ENCODE results near the gene CARD19.

CARD19 gene

GRCh38 chr9:93133681-93134014, 37.6 kb downstream of the CARD19 start (continued):
- TF ChIP-seq, protein P1, sequence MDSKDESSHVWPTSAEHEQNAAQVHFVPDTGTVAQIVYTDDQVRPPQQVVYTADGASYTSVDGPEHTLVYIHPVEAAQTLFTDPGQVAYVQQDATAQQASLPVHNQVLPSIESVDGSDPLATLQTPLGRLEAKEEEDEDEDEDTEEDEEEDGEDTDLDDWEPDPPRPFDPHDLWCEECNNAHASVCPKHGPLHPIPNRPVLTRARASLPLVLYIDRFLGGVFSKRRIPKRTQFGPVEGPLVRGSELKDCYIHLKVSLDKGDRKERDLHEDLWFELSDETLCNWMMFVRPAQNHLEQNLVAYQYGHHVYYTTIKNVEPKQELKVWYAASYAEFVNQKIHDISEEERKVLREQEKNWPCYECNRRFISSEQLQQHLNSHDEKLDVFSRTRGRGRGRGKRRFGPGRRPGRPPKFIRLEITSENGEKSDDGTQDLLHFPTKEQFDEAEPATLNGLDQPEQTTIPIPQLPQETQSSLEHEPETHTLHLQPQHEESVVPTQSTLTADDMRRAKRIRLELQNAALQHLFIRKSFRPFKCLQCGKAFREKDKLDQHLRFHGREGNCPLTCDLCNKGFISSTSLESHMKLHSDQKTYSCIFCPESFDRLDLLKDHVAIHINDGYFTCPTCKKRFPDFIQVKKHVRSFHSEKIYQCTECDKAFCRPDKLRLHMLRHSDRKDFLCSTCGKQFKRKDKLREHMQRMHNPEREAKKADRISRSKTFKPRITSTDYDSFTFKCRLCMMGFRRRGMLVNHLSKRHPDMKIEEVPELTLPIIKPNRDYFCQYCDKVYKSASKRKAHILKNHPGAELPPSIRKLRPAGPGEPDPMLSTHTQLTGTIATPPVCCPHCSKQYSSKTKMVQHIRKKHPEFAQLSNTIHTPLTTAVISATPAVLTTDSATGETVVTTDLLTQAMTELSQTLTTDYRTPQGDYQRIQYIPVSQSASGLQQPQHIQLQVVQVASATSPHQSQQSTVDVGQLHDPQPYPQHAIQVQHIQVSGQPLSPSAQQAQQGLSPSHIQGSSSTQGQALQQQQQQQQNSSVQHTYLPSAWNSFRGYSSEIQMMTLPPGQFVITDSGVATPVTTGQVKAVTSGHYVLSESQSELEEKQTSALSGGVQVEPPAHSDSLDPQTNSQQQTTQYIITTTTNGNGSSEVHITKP (tag by site-specific recombination; IDR thresholded peaks at IDR 0.05), result peak; percentile 15; the same call in 1 of the 2 replicates
- no peak for TF ChIP-seq INSM2 (tag by site-specific recombination; IDR thresholded peaks at IDR 0.05)
- TF ChIP-seq ZBTB49 (tag by site-specific recombination; IDR thresholded peaks at IDR 0.05; ENCODE audit: low read depth), result no peak
- TF ChIP-seq ZBTB21 (tag by site-specific recombination; IDR thresholded peaks at IDR 0.05), result no peak
- TF ChIP-seq IKZF3 (tag by site-specific recombination; IDR thresholded peaks at IDR 0.05), result no peak
- TF ChIP-seq ZNF292 (tag by site-specific recombination; IDR thresholded peaks at IDR 0.05; ENCODE audit: borderline replicate concordance, low read depth), result no peak
- TF ChIP-seq, protein P2, sequence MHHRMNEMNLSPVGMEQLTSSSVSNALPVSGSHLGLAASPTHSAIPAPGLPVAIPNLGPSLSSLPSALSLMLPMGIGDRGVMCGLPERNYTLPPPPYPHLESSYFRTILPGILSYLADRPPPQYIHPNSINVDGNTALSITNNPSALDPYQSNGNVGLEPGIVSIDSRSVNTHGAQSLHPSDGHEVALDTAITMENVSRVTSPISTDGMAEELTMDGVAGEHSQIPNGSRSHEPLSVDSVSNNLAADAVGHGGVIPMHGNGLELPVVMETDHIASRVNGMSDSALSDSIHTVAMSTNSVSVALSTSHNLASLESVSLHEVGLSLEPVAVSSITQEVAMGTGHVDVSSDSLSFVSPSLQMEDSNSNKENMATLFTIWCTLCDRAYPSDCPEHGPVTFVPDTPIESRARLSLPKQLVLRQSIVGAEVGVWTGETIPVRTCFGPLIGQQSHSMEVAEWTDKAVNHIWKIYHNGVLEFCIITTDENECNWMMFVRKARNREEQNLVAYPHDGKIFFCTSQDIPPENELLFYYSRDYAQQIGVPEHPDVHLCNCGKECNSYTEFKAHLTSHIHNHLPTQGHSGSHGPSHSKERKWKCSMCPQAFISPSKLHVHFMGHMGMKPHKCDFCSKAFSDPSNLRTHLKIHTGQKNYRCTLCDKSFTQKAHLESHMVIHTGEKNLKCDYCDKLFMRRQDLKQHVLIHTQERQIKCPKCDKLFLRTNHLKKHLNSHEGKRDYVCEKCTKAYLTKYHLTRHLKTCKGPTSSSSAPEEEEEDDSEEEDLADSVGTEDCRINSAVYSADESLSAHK (tag by site-specific recombination; IDR thresholded peaks at IDR 0.05), result no peak
- no peak for TF ChIP-seq ZNF133 (tag by site-specific recombination; IDR thresholded peaks at IDR 0.05)
- no peak for TF ChIP-seq SCRT1 (tag by site-specific recombination; IDR thresholded peaks at IDR 0.05; ENCODE audit: borderline replicate concordance)
- no peak for TF ChIP-seq ZNF248 (tag by site-specific recombination; IDR thresholded peaks at IDR 0.05)
- TF ChIP-seq ZNF473 (tag by site-specific recombination; IDR thresholded peaks at IDR 0.05), result no peak
- TF ChIP-seq, protein P3, sequence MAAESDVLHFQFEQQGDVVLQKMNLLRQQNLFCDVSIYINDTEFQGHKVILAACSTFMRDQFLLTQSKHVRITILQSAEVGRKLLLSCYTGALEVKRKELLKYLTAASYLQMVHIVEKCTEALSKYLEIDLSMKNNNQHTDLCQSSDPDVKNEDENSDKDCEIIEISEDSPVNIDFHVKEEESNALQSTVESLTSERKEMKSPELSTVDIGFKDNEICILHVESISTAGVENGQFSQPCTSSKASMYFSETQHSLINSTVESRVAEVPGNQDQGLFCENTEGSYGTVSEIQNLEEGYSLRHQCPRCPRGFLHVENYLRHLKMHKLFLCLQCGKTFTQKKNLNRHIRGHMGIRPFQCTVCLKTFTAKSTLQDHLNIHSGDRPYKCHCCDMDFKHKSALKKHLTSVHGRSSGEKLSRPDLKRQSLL (tag by site-specific recombination; IDR thresholded peaks at IDR 0.05), result no peak
- TF ChIP-seq ZNF211 (tag by site-specific recombination; IDR thresholded peaks at IDR 0.05; ENCODE audit: low read depth), result no peak
- 0 out of 2 replicates have a peak, but pooled peaks have one; percentile 17 for TF ChIP-seq ZBTB48 (tag by site-specific recombination; IDR thresholded peaks at IDR 0.05)
- TF ChIP-seq, protein P4, sequence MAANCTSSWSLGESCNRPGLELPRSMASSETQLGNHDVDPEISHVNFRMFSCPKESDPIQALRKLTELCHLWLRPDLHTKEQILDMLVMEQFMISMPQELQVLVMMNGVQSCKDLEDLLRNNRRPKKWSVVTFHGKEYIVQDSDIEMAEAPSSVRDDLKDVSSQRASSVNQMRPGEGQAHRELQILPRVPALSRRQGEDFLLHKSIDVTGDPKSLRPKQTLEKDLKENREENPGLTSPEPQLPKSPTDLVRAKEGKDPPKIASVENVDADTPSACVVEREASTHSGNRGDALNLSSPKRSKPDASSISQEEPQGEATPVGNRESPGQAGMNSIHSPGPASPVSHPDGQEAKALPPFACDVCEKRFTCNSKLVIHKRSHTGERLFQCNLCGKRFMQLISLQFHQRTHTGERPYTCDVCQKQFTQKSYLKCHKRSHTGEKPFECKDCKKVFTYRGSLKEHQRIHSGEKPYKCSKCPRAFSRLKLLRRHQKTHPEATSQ (tag by site-specific recombination; IDR thresholded peaks at IDR 0.05), result no peak
- no peak for TF ChIP-seq ZNF362 (tag by site-specific recombination; IDR thresholded peaks at IDR 0.05)
- TF ChIP-seq HOXA7 (CRISPR knock-in tag; IDR thresholded peaks at IDR 0.05; ENCODE audit: borderline replicate concordance), result no peak
- TF ChIP-seq ZSCAN16 (tag by site-specific recombination; IDR thresholded peaks at IDR 0.05), result 0 out of 2 replicates have a peak, but pooled peaks have one; percentile 14
- no peak for TF ChIP-seq ZNF394 (tag by site-specific recombination; IDR thresholded peaks at IDR 0.05; ENCODE audit: borderline replicate concordance)
- no peak for TF ChIP-seq ZNF214 (tag by site-specific recombination; IDR thresholded peaks at IDR 0.05; ENCODE audit: borderline replicate concordance)
- TF ChIP-seq, protein P5, sequence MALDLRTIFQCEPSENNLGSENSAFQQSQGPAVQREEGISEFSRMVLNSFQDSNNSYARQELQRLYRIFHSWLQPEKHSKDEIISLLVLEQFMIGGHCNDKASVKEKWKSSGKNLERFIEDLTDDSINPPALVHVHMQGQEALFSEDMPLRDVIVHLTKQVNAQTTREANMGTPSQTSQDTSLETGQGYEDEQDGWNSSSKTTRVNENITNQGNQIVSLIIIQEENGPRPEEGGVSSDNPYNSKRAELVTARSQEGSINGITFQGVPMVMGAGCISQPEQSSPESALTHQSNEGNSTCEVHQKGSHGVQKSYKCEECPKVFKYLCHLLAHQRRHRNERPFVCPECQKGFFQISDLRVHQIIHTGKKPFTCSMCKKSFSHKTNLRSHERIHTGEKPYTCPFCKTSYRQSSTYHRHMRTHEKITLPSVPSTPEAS (tag by site-specific recombination; IDR thresholded peaks at IDR 0.05), result no peak
- no peak for TF ChIP-seq ZNF555 (tag by site-specific recombination; conservative IDR thresholded peaks at IDR 0.05)
- no peak for TF ChIP-seq ZNF354C (tag by site-specific recombination; IDR thresholded peaks at IDR 0.05; ENCODE audit: borderline replicate concordance, low read depth)
- no peak for TF ChIP-seq ZNF677 (tag by site-specific recombination; IDR thresholded peaks at IDR 0.05)
- no peak for TF ChIP-seq ZNF629 (tag by site-specific recombination; IDR thresholded peaks at IDR 0.05)

Measured in HEK293 (cell line).